GM10847 (cell line): ENCODE results near the gene ARL5A.

Experiments used
- POLR2A ChIP-seq: IDR thresholded peaks from 2 replicates; pipeline ENCODE4 v1.6.1; 2011; ENCODE audit not compliant: insufficient read length; ENCODE audit errors: extremely low read depth

Gene ARL5A, protein sequence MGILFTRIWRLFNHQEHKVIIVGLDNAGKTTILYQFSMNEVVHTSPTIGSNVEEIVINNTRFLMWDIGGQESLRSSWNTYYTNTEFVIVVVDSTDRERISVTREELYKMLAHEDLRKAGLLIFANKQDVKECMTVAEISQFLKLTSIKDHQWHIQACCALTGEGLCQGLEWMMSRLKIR

GRCh38 chr2:151828143-151828889 lies at the start of gene ARL5A:
Gene ARL5A (minus strand): TSS chr2:151828421. CDS start chr2:151828176, 245 bp downstream.
- TF ChIP-seq POLR2A: peak; percentile 92

DNA sequence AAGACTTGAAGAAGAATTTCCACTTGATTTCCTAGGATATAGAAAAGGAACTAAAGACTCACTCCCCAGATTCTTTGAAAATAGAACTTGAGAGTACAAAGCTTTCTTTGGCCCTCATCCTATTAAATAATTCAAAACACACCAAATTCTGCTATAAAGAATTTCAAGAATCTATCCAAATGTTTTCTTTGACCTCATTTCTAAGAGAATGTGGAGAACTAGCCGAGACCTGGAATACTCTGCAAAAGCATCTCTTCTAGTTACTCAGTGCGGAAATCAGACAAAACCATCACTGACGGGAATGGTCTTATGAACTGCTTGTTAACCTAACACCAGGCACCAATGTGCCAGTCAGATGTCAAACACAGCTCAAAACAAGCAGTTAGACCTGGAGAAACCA lies 44.2 kb upstream of the ARL5A start:
- no peak for TF ChIP-seq POLR2A

GRCh38 chr2:151869291-151869690 lies 41.1 kb upstream of the ARL5A start:
- TF ChIP-seq POLR2A: no peak

DNA sequence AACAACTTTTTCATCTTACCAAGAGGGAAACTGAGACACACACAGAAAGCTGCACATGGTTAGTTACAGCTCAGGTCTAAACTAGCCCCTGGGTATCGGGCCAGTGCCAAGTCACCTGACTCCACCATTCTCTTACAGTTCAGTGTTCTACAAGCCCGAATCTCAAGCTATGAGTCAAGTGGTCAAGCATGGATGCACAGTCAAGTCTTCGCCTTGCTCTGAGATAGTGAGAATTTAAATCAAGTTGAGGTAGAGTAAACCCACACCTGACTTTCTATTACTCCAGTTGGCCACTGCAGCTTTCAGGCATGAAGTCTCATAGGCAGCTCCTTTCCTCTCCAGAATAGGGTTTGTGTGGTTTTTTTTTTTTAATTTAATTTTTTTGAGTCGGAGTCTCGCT lies 34.5 kb upstream of the ARL5A start:
- TF ChIP-seq POLR2A: no peak

GRCh38 chr2:151861174-151861573 lies 33.0 kb upstream of the ARL5A start:
- TF ChIP-seq POLR2A: no peak

DNA sequence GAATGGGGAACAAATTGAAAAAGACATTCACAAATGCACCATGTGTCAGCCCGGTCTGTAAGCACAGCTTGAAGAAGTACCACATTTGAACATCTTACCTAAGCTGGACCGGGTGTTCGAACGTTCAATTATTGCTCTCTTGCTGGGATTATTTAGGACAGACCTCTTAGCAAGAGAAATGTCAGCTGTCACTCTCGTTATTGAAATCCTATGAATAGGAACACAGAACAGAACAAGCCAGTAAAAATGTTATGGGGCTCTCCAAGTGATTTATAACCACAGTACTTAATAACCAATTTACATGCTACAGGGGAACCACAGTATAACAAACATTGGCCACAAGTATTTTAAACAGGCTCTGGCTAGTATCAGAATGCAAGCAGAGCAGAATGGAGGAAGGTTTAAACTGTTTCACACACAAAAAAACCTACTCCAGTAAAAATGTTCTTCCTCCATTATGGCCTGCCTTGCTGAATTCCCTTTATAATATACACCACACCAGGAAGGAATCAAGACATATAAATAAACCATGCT lies 32.5 kb upstream of the ARL5A start:
- no peak for TF ChIP-seq POLR2A

- no peak for TF ChIP-seq POLR2A
Observed at GRCh38 chr2:151860210-151860609, 32.0 kb upstream of the ARL5A start.

DNA sequence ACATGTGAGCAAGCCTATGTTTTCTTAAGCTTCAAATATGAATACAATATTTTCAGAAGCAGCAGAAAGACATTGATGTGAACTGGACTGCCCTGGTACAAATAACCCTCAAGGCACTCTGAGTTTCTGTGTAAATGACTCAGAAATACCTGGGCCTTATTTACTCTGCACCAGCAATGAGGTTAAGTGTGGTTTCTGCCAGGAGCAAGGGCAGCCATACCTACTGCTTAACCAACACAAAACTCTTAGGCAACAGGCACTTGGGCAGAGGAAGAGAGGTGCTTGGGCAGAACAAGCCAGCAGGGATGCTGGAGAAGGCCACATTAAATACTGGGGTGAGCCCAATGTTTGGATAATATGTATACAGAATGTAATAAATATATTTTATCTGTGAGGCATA lies 29.4 kb upstream of the ARL5A start:
- no peak for TF ChIP-seq POLR2A

- TF ChIP-seq POLR2A: no peak
Observed at GRCh38 chr2:151855111-151855510, 26.9 kb upstream of the ARL5A start.

DNA sequence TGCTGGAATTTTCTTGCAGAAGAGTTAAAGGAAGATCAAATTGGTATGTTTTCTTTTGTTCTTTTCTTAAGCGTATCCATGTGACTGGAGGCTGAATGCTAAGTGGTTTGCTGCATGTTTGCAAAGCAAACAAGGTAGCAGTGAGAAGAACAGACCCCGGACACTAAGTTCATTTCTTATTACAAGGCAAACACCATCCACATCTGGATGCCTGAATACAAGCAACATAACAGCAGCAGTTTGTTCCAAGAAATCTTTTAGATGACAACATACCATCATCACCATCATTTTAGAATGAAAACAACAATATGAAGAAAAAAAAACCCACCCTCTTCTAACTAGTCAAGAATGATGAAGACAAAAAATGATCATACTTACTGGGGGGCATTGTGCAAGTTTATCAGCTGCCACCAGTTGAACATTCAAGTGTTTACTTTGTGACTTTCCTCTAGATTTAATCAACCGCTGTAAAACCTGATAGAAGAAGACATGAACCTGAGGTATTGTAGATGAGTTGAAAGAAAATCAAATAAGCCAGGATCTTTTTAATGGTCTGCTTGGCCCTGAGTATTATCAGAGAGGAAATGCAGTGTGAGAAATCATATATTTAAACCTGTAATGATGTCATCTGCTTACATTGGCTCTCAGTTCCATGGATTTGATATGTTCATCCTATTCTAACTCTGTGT lies 25.0 kb upstream of the ARL5A start:
- TF ChIP-seq POLR2A: no peak

DNA sequence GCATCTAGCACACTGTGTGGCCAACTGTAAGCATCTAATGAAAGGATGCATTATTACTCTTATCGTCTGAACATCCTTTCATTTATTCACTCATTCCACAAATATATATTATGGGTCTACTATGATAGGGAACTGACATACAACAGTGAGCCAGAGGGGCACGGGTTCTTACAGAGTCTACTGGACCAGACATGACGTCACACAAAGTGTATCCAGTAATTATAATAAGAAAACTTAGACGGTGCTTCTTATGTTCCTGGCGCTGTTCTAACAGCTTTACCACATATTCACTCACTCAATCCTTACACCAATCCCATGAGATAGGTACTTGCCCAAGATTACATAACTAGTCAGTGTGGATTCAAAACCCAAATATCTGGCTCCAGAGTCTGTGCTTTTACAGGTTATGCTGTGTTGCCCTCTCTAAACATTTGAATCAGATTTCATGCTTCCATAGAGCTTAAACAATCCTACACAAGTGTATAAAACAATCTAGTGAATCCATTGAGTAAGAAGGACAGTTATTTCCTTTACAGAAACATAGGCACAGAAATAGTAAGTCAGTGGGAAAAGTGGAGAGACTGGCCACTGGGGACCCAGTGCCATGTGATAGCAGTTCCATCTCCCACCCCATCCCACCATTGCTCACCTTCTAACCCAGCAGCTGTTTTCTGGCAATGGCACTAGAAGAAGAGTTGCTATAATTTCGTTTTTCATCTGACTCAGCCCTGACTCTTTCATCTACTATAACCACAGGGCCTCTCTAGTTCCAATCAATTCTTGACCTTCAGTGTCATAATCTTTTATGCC lies 24.2 kb upstream of the ARL5A start:
- no peak for TF ChIP-seq POLR2A

DNA sequence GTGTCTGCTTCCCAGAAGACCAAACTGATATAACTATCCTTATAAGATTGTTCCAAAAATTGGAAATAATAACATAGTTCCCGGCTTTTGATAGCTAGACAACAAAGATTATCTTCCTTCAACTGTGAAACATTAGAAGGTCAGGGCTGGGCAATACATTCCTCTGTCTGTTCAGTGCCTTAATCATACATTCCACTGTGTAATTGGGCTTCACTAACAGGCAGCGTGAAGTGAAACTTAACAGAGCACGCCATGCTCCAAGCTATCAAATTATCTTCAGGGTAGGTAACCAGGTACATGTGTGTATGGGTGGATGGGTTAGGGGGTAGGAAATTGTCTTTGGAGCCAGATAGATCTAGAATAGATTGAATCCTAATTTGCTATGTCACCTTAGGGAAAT lies 23.5 kb upstream of the ARL5A start:
- TF ChIP-seq POLR2A: no peak

DNA sequence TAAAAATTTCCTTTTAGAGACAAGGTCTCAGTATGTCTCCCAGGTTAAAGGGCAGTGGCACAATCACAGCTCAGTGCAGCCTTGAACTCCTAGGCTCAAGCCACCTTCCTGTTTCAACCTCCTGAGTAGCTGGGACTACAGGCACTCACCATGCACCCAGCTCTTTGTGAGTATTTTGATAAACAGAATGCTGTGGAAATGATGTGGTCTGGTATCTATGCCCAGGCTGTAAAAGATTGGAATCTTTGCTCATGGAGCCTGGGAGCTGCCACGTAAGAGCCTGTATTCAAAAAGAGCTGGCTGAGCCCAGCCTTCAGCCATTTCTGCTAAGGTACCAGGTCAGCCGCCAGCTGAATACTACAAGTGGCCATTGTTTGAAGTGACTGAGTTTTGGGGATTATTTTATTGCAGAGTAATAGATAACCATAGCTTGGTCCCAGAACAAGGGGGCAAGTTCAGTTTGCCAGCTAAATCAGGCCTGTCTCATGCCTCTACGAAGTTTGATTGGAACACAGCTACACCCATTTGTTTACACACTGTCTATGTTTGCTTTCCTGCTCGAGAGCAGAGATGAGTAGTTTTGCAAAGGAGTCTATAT lies 21.3 kb upstream of the ARL5A start:
- no peak for TF ChIP-seq POLR2A

DNA sequence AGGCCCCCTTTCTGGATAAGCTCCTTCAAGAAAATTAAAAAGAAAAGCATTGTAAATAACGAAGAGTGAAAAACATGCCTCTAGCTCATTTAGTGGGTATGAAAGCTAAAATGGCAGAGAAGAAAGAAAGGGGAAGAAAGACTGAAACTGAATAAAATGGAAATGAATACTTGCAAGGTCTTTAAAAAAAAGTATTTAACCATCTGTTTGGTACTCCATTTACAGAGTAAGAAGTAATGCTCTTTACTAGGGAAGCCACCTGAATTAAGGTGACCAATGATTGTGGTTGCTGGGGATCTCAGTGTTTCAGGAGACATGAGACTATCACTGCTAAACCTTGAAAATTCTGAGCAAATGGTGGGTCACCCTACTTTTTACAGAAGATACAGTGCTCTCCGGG lies 17.7 kb upstream of the ARL5A start:
- no peak for TF ChIP-seq POLR2A

GRCh38 chr2:151845481-151845880 lies 17.3 kb upstream of the ARL5A start:
- no peak for TF ChIP-seq POLR2A
